H1 (cell line): ENCODE data around the gene ARSK. TPM values are rescaled to one million over a fixed set of nuclear protein-coding genes. Genes with fewer than 3 reads are reported as not detected.
A peak's percentile ranks its signal among the peaks of the same experiment; 100 is the strongest.

ENCODE experiments used
- CEBPB ChIP-seq: IDR thresholded peaks from 2 replicates; pipeline ENCODE4 v1.6.1; 2012; ENCODE audit warnings: low read depth, low read length
- FOSL1 ChIP-seq: IDR thresholded peaks from 2 replicates; pipeline ENCODE4 v1.6.1; 2011; ENCODE audit warnings: mild to moderate bottlenecking, low read depth, low read length, moderate library complexity; ENCODE audit not compliant: insufficient read depth
- RBBP5 ChIP-seq: IDR thresholded peaks from 2 replicates; pipeline ENCODE4 v1.7.1; 2012; ENCODE audit warnings: low read depth, mild to moderate bottlenecking, inconsistent platforms, low read length, moderate library complexity, borderline replicate concordance
- SP4 ChIP-seq: IDR thresholded peaks from 2 replicates; pipeline ENCODE4 v1.6.1; 2012; ENCODE audit warnings: low read length, inconsistent platforms
- polyA plus RNA-seq, 7 experiments: library from polyadenylated mRNA; depleted of rRNA in 3 of 7; stranded (reverse) in 5 of 7; unstranded in 2 of 7; fragments of >200 nt in 5 of 7; fragments of 200-250 nt in 2 of 7; gene quantifications; 1 replicate in 5 of 7; 2 replicates in 1 of 7; 4 replicates in 1 of 7; pipeline versions ENCODE4 v1.2.1 to v1.2.3, GENCODE V29; 2011 to 2013; ENCODE audit warnings: missing spikeins in 2 of 7, mixed read lengths in 2 of 7
- total RNA-seq: library from RNA; stranded (reverse); fragmentation: NEBNext Ultra II Directional; extraction: Animal tissue kit (Norgen Biotek cat#: 25700); gene quantifications from 2 replicates; pipeline ENCODE4 v1.2.1, GENCODE V29; 2021
- TF ChIP-seq, protein P1 (sequence below), 3 experiments: IDR thresholded peaks; 1 replicate in 2 of 3; 2 replicates in 1 of 3; pipeline versions ENCODE4 v1.5.1 to v1.6.1; 2011; ENCODE audit warnings: low read length in 3 of 3, mild to moderate bottlenecking in 3 of 3, inconsistent platforms in 2 of 3, low read depth in 1 of 3, moderate library complexity in 1 of 3; ENCODE audit not compliant: insufficient read depth in 1 of 3; ENCODE audit errors: control extremely low read depth in 1 of 3
- TF ChIP-seq, protein P2 (sequence below): IDR thresholded peaks from 2 replicates; pipeline ENCODE4 v1.6.1; 2011; ENCODE audit warnings: low read length, improper control_type of control experiment

ARSK gene
- total and polyA plus RNA-seq, 2 of the 8 experiments (the other 6 are each of a cell fraction or from before 2014, with no cell fraction given): 8.4 to 14.1 TPM

DNA sequence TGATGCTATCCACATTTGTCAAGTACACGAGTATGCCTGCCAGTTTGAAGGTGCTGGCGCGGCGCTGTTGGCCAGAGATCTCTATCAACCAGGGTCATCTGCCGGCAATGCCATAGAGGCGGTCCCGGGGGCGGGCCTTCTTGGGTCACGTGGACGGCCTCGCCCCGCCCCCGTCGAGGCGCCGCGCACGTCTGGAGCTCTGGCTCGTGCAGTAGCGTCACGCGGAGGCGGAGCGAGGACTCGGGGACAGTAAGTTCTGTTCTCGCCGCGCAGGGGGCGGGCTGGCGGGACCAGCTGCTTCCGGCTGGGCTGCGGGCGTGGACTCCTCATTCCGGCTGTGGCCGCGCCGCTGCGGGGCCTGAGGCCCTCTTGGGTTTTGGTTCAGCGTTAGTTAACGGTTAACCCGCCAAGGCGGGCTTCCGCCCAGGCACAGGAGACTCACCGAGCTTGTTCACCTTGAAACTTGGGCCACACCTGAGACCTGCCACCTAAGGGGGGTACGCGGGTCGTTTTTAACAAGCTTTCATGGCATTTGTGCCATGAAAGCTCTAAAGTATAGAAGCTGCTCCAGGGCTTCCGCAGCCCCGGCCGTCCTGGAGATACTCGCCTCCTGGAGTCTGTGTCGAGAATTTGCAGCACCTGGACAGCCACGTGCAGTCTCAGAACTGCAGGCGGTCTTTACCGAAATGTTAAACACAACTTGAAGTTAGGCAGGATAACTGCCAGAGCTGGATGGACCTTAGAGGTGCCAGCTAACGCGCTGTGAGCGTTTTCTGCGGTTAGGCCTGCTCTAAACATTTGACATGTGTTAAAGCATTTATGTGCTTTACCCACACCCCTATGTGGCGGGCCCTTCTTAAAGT lies 91.9 kb downstream of the ARSK start, which contains the start of gene RFESD (continued):
- TF ChIP-seq, protein P1, sequence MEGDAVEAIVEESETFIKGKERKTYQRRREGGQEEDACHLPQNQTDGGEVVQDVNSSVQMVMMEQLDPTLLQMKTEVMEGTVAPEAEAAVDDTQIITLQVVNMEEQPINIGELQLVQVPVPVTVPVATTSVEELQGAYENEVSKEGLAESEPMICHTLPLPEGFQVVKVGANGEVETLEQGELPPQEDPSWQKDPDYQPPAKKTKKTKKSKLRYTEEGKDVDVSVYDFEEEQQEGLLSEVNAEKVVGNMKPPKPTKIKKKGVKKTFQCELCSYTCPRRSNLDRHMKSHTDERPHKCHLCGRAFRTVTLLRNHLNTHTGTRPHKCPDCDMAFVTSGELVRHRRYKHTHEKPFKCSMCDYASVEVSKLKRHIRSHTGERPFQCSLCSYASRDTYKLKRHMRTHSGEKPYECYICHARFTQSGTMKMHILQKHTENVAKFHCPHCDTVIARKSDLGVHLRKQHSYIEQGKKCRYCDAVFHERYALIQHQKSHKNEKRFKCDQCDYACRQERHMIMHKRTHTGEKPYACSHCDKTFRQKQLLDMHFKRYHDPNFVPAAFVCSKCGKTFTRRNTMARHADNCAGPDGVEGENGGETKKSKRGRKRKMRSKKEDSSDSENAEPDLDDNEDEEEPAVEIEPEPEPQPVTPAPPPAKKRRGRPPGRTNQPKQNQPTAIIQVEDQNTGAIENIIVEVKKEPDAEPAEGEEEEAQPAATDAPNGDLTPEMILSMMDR (IDR thresholded peaks at IDR 0.05; ENCODE audit: control extremely low read depth in 1 of 3, insufficient read depth in 1 of 3, low read depth in 1 of 3, low read length in 3 of 3): peak in 2 of 3 experiments; percentile 7 to 9; a peak in 2 of 4 replicates
- no peak for TF ChIP-seq CEBPB
- TF ChIP-seq FOSL1: peak; percentile 19; the same call in 1 of the 2 replicates
- 0 out of 2 replicates have a peak, but pooled peaks have one; percentile 43 for TF ChIP-seq RBBP5
- TF ChIP-seq, protein P2, sequence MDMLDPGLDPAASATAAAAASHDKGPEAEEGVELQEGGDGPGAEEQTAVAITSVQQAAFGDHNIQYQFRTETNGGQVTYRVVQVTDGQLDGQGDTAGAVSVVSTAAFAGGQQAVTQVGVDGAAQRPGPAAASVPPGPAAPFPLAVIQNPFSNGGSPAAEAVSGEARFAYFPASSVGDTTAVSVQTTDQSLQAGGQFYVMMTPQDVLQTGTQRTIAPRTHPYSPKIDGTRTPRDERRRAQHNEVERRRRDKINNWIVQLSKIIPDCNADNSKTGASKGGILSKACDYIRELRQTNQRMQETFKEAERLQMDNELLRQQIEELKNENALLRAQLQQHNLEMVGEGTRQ: peak; percentile 92
- TF ChIP-seq SP4: peak; percentile 88
